Stimulated activated CD8-positive, alpha-beta memory T cell treated with anti-CD3 and anti-CD28 coated beads, Interleukin-4, amount 100 ng/mL, for 48 hours (primary cell): ENCODE data around the gene PRXL2C.
"Not testable (repeated sequence)": the region's sequence is repeated elsewhere in the genome, so short reads cannot be mapped to it uniquely, and the experiment has no call there.

Experiments used
- DNase-seq: peaks from one replicate; pipeline ENCODE4 v3.0.0-alpha.2; 2020

PRXL2C gene

GRCh38 chr9:96655198-96655851 lies at the start of gene PRXL2C:
Gene PRXL2C, minus strand, starts transcription at chr9:96655317. Its CDS starts 36 bp downstream, at chr9:96655281.
- DNase-seq, result peak; percentile 87

GRCh38 chr9:96700721-96701375 lies 45.7 kb upstream of the PRXL2C start:
- DNase-seq, result not testable (repeated sequence)

- no peak for DNase-seq
Observed at GRCh38 chr9:96691326-96691725, 36.2 kb upstream of the PRXL2C start.

- DNase-seq, result no peak
Observed at GRCh38 chr9:96688745-96689464, 33.8 kb upstream of the PRXL2C start.

- no peak for DNase-seq
Observed at GRCh38 chr9:96688187-96688586, 33.1 kb upstream of the PRXL2C start.

GRCh38 chr9:96686638-96687335 lies 31.7 kb upstream of the PRXL2C start:
- DNase-seq, result peak; percentile 74

GRCh38 chr9:96680812-96681499 lies 25.8 kb upstream of the PRXL2C start:
- no peak for DNase-seq

GRCh38 chr9:96674906-96675538 lies 19.9 kb upstream of the PRXL2C start:
- no peak for DNase-seq

- not testable (repeated sequence) for DNase-seq
Observed at GRCh38 chr9:96673786-96674185, 18.7 kb upstream of the PRXL2C start.

- DNase-seq, result no peak
Observed at GRCh38 chr9:96668868-96669534, 13.9 kb upstream of the PRXL2C start.

- no peak for DNase-seq
Observed at GRCh38 chr9:96667363-96667728, 12.2 kb upstream of the PRXL2C start.

- not testable (repeated sequence) for DNase-seq
Observed at GRCh38 chr9:96666653-96667362, 11.7 kb upstream of the PRXL2C start.

GRCh38 chr9:96665789-96666188 lies 10.7 kb upstream of the PRXL2C start:
- no peak for DNase-seq

- no peak for DNase-seq
Observed at GRCh38 chr9:96663506-96664120, 8.5 kb upstream of the PRXL2C start.

GRCh38 chr9:96661711-96662110 lies 6.6 kb upstream of the PRXL2C start:
- no peak for DNase-seq

GRCh38 chr9:96660692-96661248 lies 5.7 kb upstream of the PRXL2C start:
- DNase-seq, result no peak

- peak; percentile 76 for DNase-seq
Observed at GRCh38 chr9:96654450-96655197, 493 bp downstream of the PRXL2C start.

- no peak for DNase-seq
Observed at GRCh38 chr9:96651626-96652025, 3.5 kb downstream of the PRXL2C start.

GRCh38 chr9:96649620-96650324 lies 5.3 kb downstream of the PRXL2C start:
- DNase-seq, result no peak
